ENCODE results near the gene CA12. TPM values are rescaled to one million over a fixed set of nuclear protein-coding genes. Genes with fewer than 3 reads are reported as not detected.
A peak's percentile ranks its signal among the peaks of the same experiment; 100 is the strongest.

Gene CA12
- total and polyA plus RNA-seq, 4 donors: 2.7 to 29.7 (median 7.8) TPM

DNA sequence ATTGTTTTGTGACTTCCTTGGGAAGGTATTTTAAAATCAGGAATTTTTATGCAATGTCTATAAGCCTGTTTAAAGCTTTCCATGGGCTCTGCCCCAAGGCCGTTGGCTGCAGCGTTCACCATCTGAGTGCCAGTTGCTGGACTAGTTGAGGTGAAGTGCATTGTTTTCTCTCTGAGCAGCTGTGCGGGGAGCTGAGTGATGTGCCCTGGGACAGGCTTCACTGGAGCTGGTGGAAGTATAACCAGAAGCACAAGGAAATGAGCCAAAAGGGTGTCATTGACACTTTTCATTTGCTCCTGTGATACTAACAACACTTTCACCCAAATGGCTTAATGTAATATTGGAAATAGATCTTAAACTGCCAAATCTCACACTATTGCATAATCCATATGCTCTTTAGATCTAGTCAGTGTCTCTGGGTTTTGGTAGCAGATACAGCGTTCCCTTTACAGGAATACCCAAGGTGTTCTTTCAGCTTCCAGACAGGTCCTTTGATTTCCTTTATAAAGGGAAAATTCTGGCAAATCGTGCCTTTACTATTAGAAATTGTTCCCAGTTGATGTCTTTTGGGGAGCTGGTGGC lies 75.1 kb downstream of the CA12 start:
- no peak overlapping the region for H3K27ac ChIP-seq (ENCODE audit: low read depth in 1 of 2, low read length in 2 of 2)
- no peak overlapping the region for H3K4me3 ChIP-seq (ENCODE audit: low read length in 2 of 2)
- intact Hi-C loops (cut with DNase I): no loop called here
- H3K27me3 ChIP-seq (ENCODE audit: control insufficient read depth in 1 of 2, insufficient read depth in 2 of 2, low read length in 1 of 2): no peaks in the 10 kb centered on the region
- no peaks in the 10 kb centered on the region for H3K9me3 ChIP-seq (ENCODE audit: control insufficient read depth, low read length)
- ATAC-seq (ENCODE audit: low FRiP score) (no peak), DNase-seq (no peak)
- H3K36me3 ChIP-seq (ENCODE audit: control insufficient read depth in 1 of 2, insufficient read depth in 2 of 2, low read length in 1 of 2): peaks cover 3 to 4% of the 10 kb centered on the region in 2 donors
- WGBS, 2 donors: 88 to 92% methylated on average over 5 of the region's 5 CpGs
- no peaks in the 10 kb centered on the region for H3K4me1 ChIP-seq (ENCODE audit: control insufficient read depth in 1 of 2, insufficient read depth in 2 of 2, low read length in 2 of 2)

DNA sequence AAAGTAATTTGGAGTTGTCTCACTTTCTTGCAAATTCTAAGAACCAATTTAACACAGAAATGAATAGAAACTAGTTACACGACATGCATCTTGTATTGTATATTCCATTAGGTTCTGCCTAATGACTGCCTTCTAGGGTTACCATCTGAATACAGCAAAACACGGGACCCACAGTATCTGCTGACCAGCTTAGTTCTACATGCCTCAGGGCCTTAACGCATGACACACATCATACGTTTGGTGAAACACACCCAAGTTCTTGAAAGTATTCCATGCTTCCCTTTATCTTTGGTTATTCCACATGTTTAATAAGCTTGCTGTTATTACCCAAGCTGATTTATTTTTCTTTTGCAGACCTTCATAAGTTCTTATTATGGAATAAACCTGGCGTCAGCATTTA lies 76.4 kb downstream of the CA12 start:
- Histone ChIP-seq H3K4me3 (ENCODE audit: low read length in 2 of 2) (no peak overlapping the region), H3K9me3 (ENCODE audit: control insufficient read depth, low read length) (no peaks in the 10 kb centered on the region), H3K27me3 (ENCODE audit: control insufficient read depth in 1 of 2, insufficient read depth in 2 of 2, low read length in 1 of 2) (no peaks in the 10 kb centered on the region), H3K36me3 (ENCODE audit: control insufficient read depth in 1 of 2, insufficient read depth in 2 of 2, low read length in 1 of 2) (peaks cover 3 to 4% of the 10 kb centered on the region in 2 donors), H3K27ac (ENCODE audit: low read depth in 1 of 2, low read length in 2 of 2) (no peak overlapping the region), H3K4me1 (ENCODE audit: control insufficient read depth in 1 of 2, insufficient read depth in 2 of 2, low read length in 2 of 2) (no peaks in the 10 kb centered on the region)
- no peak for ATAC-seq (ENCODE audit: low FRiP score)
- no peak for DNase-seq
- intact Hi-C loops (cut with DNase I): no loop called here
- WGBS, 2 donors: 90 to 91% methylated on average over 5 of the region's 5 CpGs

DNA sequence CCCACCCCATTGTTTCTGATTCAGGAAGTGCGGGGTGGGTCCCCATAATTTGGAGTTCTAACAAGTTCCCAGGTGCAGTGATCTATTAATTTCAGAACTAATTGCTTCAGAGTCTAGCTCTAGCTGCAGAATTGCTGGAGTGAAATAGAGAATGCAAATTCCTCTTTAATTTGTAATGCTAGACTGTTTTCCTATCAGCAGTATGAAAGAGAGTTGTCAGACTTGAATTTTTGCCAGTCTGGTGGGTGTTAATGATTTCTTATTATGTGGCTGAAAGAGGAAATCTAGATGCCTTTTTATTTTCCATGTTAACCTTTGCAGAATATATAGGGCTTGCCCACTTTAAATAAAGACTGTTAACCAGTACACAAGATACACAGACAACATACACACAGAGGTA lies 80.6 kb downstream of the CA12 start:
- DNase-seq: no peak
- intact Hi-C loops (cut with DNase I): no loop called here
- H3K27me3 ChIP-seq (ENCODE audit: control insufficient read depth in 1 of 2, insufficient read depth in 2 of 2, low read length in 1 of 2): no peaks in the 10 kb centered on the region
- H3K4me1 ChIP-seq (ENCODE audit: control insufficient read depth in 1 of 2, insufficient read depth in 2 of 2, low read length in 2 of 2): no peaks in the 10 kb centered on the region
- 95 to 98% methylated on average over 1 of the region's 1 CpG for WGBS, 2 donors
- ATAC-seq (ENCODE audit: low FRiP score): no peak
- no peak overlapping the region for H3K4me3 ChIP-seq (ENCODE audit: low read length in 2 of 2)
- no peaks in the 10 kb centered on the region for H3K9me3 ChIP-seq (ENCODE audit: control insufficient read depth, low read length)
- peaks cover 1 to 4% of the 10 kb centered on the region in 2 donors for H3K36me3 ChIP-seq (ENCODE audit: control insufficient read depth in 1 of 2, insufficient read depth in 2 of 2, low read length in 1 of 2)
- no peak overlapping the region for H3K27ac ChIP-seq (ENCODE audit: low read depth in 1 of 2, low read length in 2 of 2)

DNA sequence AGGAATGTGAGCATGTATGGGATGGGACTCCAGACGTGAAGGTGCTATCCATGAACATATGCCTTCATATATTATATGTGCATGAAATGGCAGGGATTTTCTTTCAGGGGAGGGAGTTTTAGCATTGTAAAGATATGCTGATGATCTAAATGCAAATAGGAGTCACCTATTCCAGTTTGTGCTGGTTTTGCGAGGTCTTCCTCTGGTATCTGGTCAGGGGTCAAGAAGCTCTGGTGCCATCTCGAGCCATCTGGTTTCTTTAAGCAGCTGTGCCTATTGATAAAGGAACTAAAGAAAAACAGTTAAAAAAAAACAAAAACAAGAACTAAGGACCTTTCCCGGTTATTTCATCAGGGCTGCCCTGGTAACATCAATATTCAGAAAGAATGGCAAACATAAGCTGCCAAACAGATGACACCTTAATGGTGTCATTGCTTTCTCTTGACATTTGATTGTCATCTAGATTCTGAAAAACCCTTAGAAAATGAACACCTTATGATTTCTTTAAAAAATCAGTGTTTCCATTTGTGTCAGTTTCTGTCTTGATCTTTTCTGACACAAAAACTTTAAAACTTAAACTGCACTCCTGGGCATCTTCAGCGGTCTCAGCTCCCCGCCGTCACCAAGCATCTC lies 81.6 kb downstream of the CA12 start:
- Histone ChIP-seq H3K27me3 (ENCODE audit: control insufficient read depth in 1 of 2, insufficient read depth in 2 of 2, low read length in 1 of 2) (no peaks in the 10 kb centered on the region), H3K4me3 (ENCODE audit: low read length in 2 of 2) (no peak overlapping the region), H3K27ac (ENCODE audit: low read depth in 1 of 2, low read length in 2 of 2) (no peak overlapping the region), H3K36me3 (ENCODE audit: control insufficient read depth in 1 of 2, insufficient read depth in 2 of 2, low read length in 1 of 2) (peaks cover 0 to 4% of the 10 kb centered on the region in 2 donors), H3K4me1 (ENCODE audit: control insufficient read depth in 1 of 2, insufficient read depth in 2 of 2, low read length in 2 of 2) (no peaks in the 10 kb centered on the region), H3K9me3 (ENCODE audit: control insufficient read depth, low read length) (no peaks in the 10 kb centered on the region)
- intact Hi-C loops (cut with DNase I): no loop called here
- WGBS, 2 donors: 89 to 91% methylated on average over 7 of the region's 7 CpGs
- ATAC-seq (ENCODE audit: low FRiP score) (no peak), DNase-seq (no peak)

DNA sequence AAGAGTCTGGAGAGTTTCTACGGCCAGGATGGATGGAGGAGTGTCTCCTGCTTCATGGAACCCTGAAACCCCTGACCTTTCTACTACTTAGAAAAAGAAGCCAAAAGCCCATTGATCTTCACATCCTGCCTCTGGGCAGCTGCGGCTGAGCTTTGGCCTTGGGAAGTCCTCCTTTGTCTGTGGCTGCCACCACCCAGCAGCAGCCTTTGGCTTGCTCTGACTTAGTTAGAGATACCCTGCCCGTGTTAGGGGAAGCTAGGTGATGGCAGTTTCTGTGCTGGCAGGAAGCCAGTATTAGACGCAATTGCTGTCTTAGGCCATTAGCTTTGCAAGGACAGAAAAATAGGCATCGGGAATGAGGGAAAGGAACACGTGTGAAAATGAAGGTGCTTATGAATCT lies 85.5 kb downstream of the CA12 start:
- Histone ChIP-seq H3K27ac (ENCODE audit: low read depth in 1 of 2, low read length in 2 of 2) (no peak overlapping the region), H3K36me3 (ENCODE audit: control insufficient read depth in 1 of 2, insufficient read depth in 2 of 2, low read length in 1 of 2) (peaks cover 0 to 4% of the 10 kb centered on the region in 2 donors), H3K27me3 (ENCODE audit: control insufficient read depth in 1 of 2, insufficient read depth in 2 of 2, low read length in 1 of 2) (no peaks in the 10 kb centered on the region), H3K4me1 (ENCODE audit: control insufficient read depth in 1 of 2, insufficient read depth in 2 of 2, low read length in 2 of 2) (peaks cover 3 to 5% of the 10 kb centered on the region in 2 donors), H3K4me3 (ENCODE audit: low read length in 2 of 2) (no peak overlapping the region), H3K9me3 (ENCODE audit: control insufficient read depth, low read length) (no peaks in the 10 kb centered on the region)
- ATAC-seq (ENCODE audit: low FRiP score): no peak
- intact Hi-C loops (cut with DNase I): no loop called here
- DNase-seq: no peak
- 86 to 88% methylated on average over 6 of the region's 6 CpGs for WGBS, 2 donors

DNA sequence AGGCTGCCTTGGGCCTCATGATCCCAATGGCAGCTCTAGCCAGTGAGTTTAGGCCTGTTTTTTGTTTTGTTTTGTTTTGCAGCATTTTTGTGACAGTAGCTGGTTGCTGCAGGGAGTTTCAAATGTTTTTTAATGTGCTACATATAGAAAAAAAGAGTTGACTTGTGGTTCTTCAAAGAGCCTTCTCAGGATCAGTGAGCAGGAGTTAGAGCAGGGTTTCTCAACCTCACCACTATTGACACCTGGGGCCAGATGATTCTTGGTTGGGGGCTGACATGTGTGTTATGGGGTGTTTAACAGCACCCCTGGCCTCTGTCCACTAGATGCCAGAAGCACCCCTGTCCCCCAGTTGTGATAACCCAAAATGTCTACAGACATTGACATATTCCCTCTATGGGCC lies 86.3 kb downstream of the CA12 start:
- peaks cover 5 to 6% of the 10 kb centered on the region in 2 donors for H3K4me1 ChIP-seq (ENCODE audit: control insufficient read depth in 1 of 2, insufficient read depth in 2 of 2, low read length in 2 of 2)
- H3K36me3 ChIP-seq (ENCODE audit: control insufficient read depth in 1 of 2, insufficient read depth in 2 of 2, low read length in 1 of 2): peaks cover 0 to 4% of the 10 kb centered on the region in 2 donors
- H3K27ac ChIP-seq (ENCODE audit: low read depth in 1 of 2, low read length in 2 of 2): no peak overlapping the region
- DNase-seq (no peak), ATAC-seq (ENCODE audit: low FRiP score) (no peak)
- intact Hi-C loops (cut with DNase I): no loop called here
- H3K27me3 ChIP-seq (ENCODE audit: control insufficient read depth in 1 of 2, insufficient read depth in 2 of 2, low read length in 1 of 2): no peaks in the 10 kb centered on the region
- no peaks in the 10 kb centered on the region for H3K9me3 ChIP-seq (ENCODE audit: control insufficient read depth, low read length)
- H3K4me3 ChIP-seq (ENCODE audit: low read length in 2 of 2): no peak overlapping the region

DNA sequence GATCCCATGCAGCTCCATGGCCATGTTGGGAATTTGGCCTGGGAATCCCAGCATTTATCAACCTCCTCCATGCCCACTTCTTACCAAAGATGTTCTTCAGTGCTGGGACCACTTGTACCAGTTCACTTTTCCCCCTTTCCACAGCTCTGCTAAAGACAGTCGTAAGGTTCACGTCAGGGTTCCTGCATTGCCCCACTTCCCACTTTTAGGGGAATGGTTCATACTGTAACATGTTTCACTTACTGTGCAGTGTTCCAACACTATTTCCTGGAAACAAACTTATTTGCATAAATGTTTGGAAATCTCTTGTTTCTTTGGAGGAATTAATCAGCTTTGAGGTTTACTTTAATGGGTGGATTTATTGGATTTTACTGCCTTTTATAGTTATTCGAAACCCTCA lies 87.3 kb downstream of the CA12 start:
- ATAC-seq (ENCODE audit: low FRiP score) (no peak), DNase-seq (no peak)
- no peak overlapping the region for H3K4me3 ChIP-seq (ENCODE audit: low read length in 2 of 2)
- H3K4me1 ChIP-seq (ENCODE audit: control insufficient read depth in 1 of 2, insufficient read depth in 2 of 2, low read length in 2 of 2): peaks cover 5 to 6% of the 10 kb centered on the region in 2 donors
- peak overlapping the region in 1 of 2 donors; percentile 51 for H3K27ac ChIP-seq (ENCODE audit: low read depth in 1 of 2, low read length in 2 of 2)
- H3K27me3 ChIP-seq (ENCODE audit: control insufficient read depth in 1 of 2, insufficient read depth in 2 of 2, low read length in 1 of 2): no peaks in the 10 kb centered on the region
- no peaks in the 10 kb centered on the region for H3K9me3 ChIP-seq (ENCODE audit: control insufficient read depth, low read length)
- H3K36me3 ChIP-seq (ENCODE audit: control insufficient read depth in 1 of 2, insufficient read depth in 2 of 2, low read length in 1 of 2): no peaks in the 10 kb centered on the region
- WGBS, 2 donors: 89 to 96% methylated on average over 3 of the region's 3 CpGs
- intact Hi-C loops (cut with DNase I): no loop called here

DNA sequence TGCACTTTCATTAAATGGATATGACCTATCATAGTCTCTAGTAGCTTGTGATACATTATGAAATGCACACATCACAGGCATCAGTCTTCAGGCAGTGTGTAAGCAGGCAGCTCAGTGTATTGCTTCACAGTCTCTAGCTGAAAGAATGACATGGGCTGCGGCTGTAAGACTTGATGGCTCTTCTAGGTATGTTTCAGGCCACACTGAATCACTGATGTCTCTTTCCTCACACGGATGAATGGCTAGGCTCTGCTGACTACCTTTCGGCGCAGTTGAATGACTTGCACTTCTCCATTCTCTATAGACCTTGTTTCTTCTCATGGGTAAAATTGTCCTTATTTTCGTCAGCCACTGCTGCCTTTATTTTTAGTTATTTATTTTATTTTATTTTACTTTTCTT lies 88.9 kb downstream of the CA12 start:
- Histone ChIP-seq H3K27ac (ENCODE audit: low read depth in 1 of 2, low read length in 2 of 2) (peak overlapping the region; percentile 10 to 61), H3K36me3 (ENCODE audit: control insufficient read depth in 1 of 2, insufficient read depth in 2 of 2, low read length in 1 of 2) (peaks cover 0 to 2% of the 10 kb centered on the region in 2 donors), H3K4me3 (ENCODE audit: low read length in 2 of 2) (no peak overlapping the region), H3K9me3 (ENCODE audit: control insufficient read depth, low read length) (no peaks in the 10 kb centered on the region), H3K4me1 (ENCODE audit: control insufficient read depth in 1 of 2, insufficient read depth in 2 of 2, low read length in 2 of 2) (peaks cover 5 to 6% of the 10 kb centered on the region in 2 donors), H3K27me3 (ENCODE audit: control insufficient read depth in 1 of 2, insufficient read depth in 2 of 2, low read length in 1 of 2) (no peaks in the 10 kb centered on the region)
- intact Hi-C loops (cut with DNase I): no loop called here
- ATAC-seq (ENCODE audit: low FRiP score) (no peak), DNase-seq (no peak)
- WGBS, 2 donors: 96 to 99% methylated on average over 5 of the region's 5 CpGs

DNA sequence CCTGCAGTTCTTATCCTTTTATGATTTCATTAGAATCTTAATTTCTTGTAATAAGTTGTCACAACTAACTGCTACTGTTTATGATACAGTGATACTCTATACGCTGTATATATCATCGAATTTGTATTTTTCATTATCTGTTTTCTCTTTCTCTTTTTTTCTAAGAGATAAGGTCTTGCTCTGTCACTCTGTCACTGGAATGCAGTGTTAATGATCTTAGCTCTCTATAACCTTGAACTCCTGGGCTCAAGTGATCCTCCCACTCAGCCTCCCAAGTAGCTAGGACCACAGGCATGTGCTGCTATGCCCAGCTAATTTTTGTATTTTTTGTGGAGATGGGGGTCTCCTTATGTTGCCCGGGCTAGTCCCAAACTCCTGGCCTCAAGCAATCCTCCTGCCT lies 89.4 kb downstream of the CA12 start:
- Histone ChIP-seq H3K4me3 (ENCODE audit: low read length in 2 of 2) (no peak overlapping the region), H3K27me3 (ENCODE audit: control insufficient read depth in 1 of 2, insufficient read depth in 2 of 2, low read length in 1 of 2) (no peaks in the 10 kb centered on the region), H3K27ac (ENCODE audit: low read depth in 1 of 2, low read length in 2 of 2) (peak overlapping the region in 1 of 2 donors; percentile 61), H3K4me1 (ENCODE audit: control insufficient read depth in 1 of 2, insufficient read depth in 2 of 2, low read length in 2 of 2) (peaks cover 5 to 6% of the 10 kb centered on the region in 2 donors), H3K9me3 (ENCODE audit: control insufficient read depth, low read length) (no peaks in the 10 kb centered on the region), H3K36me3 (ENCODE audit: control insufficient read depth in 1 of 2, insufficient read depth in 2 of 2, low read length in 1 of 2) (peaks cover 0 to 2% of the 10 kb centered on the region in 2 donors)
- ATAC-seq (ENCODE audit: low FRiP score) (no peak), DNase-seq (no peak)
- 95% methylated on average over 3 of the region's 3 CpGs for WGBS, 2 donors
- intact Hi-C loops (cut with DNase I): no loop called here
